Suprapubic skin (tissue), 4 donors: ENCODE data around the gene GRSF1. TPM values are rescaled to one million over a fixed set of nuclear protein-coding genes. Genes with fewer than 3 reads are reported as not detected.

Source experiments
- DNase-seq, 2 donors: peaks; one replicate each; pipeline ENCODE4 v3.0.0-alpha.2; 2019; ENCODE audit warnings: low spot score in 2 of 2
- H3K27ac ChIP-seq: fragments of 200-600 bp; sonication (generic); one replicate; pipeline ENCODE4 v1.5.1; 2019
- H3K27me3 ChIP-seq: fragments of 200-600 bp; sonication (generic); one replicate; pipeline ENCODE4 v1.5.1; 2019
- H3K36me3 ChIP-seq: fragments of 200-600 bp; sonication (generic); one replicate; pipeline ENCODE4 v1.5.1; 2019
- H3K4me1 ChIP-seq: fragments of 200-600 bp; sonication (generic); one replicate; pipeline ENCODE4 v1.5.1; 2019
- H3K4me3 ChIP-seq: fragments of 200-600 bp; sonication (generic); one replicate; pipeline ENCODE4 v1.5.1; 2019; ENCODE audit warnings: mild to moderate bottlenecking
- H3K9me3 ChIP-seq: fragments of 200-600 bp; sonication (generic); one replicate; pipeline ENCODE4 v1.5.1; 2019
- CTCF ChIP-seq, 2 donors: fragments of 200-600 bp in 1 of 2; fragments of 450-650 bp in 1 of 2; sonication (generic) in 1 of 2; IDR thresholded peaks; one replicate each; pipeline ENCODE4 v1.5.1; 2016 to 2019; ENCODE audit warnings: antibody characterized with exemption in 2 of 2, mild to moderate bottlenecking in 1 of 2, moderate library complexity in 1 of 2
- EP300 ChIP-seq: sonication (generic); formaldehyde crosslinking; IDR thresholded peaks from one replicate; pipeline ENCODE4 v1.6.1; 2017; ENCODE audit warnings: antibody characterized with exemption
- POLR2A ChIP-seq, 2 donors: fragments of 450-650 bp; IDR thresholded peaks; one replicate each; pipeline ENCODE4 v1.6.1; 2017; ENCODE audit warnings: antibody characterized with exemption in 2 of 2, mild to moderate bottlenecking in 2 of 2, moderate library complexity in 2 of 2
- POLR2AphosphoS5 ChIP-seq, 3 donors: sonication (generic); formaldehyde crosslinking; IDR thresholded peaks; one replicate each; pipeline ENCODE4 v1.6.1; 2017; ENCODE audit warnings: antibody characterized with exemption in 3 of 3
- WGBS: methylation state at CpG from one replicate; pipeline ENCODE4 v1.1.5; 2018; 5-methylcytosine and 5-hydroxymethylcytosine counted together
- total RNA-seq, 4 donors: library from RNA; depleted of rRNA; stranded (reverse); fragments of >200 nt; gene quantifications; one replicate each; pipeline ENCODE4 v1.1.0, GENCODE V29; 2016

The GRSF1 gene
- total RNA-seq, 4 donors from 2014 or later, result 37.5 to 54.2 (median 46.7) TPM

DNA sequence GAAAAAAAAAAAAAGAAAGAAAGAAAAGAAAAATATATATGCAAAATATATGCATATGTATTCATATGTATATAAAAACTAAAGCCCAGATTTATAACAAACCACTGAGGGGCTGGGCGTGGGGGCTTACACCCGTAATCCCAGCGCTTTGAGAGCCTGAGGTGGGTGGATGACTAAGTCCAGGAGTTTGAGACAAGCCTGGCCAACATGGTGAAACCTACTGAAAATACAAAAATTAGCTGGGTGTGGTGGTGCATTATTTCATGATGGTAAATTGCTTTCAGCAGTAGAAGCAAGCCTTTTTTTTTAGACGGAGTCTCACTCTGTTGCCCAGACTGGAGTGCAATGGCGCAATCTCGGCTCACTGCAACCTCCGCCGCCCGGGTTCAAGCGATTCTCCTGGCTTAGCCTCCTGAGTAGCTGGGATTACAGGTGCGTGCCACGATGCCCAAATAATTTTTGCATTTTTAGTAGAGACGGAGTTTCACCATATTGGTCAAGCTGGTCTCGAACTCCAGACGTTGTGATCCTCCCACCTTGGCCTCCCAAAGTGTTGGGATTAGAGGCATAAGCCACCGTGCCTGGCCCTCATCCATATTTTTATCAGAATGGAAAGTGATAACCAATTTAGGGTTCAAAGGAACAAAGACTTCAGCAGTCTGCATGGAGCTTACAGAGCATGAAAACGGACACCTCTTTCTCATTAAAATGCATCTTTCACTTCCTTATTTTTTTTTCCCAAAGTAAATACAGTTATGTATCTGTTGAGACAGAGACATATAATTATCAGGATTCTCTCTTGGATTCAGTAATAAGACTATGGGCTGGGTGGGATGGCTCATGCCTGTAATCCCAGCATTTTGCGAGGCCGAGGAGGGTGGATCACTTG, 34.8 kb upstream of the GRSF1 start:
- 89% methylated on average over 19 of the region's 19 CpGs for WGBS
- H3K4me3 ChIP-seq, result no peak overlapping the region
- H3K27ac ChIP-seq, result no peak overlapping the region
- TF ChIP-seq CTCF (IDR thresholded peaks at IDR 0.05), result no peak
- no peak for TF ChIP-seq POLR2A (IDR thresholded peaks at IDR 0.05)
- TF ChIP-seq POLR2AphosphoS5 (IDR thresholded peaks at IDR 0.05), result no peak
- no peak for TF ChIP-seq EP300
- H3K4me1 ChIP-seq, result no peaks in the 10 kb centered on the region
- no peak for DNase-seq
- no peaks in the 10 kb centered on the region for H3K9me3 ChIP-seq
- no peaks in the 10 kb centered on the region for H3K36me3 ChIP-seq
- no peaks in the 10 kb centered on the region for H3K27me3 ChIP-seq

DNA sequence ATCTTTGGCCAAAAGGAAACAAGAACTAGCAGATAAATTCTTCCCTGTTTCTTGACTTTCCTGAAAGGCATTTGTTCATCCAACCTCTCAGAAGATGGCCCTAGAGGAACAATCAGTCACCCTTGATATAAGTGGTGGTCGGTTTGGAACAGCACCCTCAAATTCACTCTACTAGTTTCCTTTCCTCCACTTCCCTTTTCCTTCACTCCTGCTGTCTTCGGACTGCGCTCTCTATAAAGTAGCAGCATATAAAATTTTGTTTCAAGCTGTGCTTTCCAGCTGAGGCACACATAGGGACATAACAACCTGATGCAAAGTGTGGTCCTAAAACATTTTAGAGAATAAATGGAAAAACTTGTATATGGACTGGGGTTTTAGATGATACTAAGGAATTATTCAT, 33.5 kb upstream of the GRSF1 start:
- H3K36me3 ChIP-seq, result no peaks in the 10 kb centered on the region
- no peaks in the 10 kb centered on the region for H3K4me1 ChIP-seq
- TF ChIP-seq POLR2AphosphoS5 (IDR thresholded peaks at IDR 0.05) (no peak), POLR2A (IDR thresholded peaks at IDR 0.05) (no peak), CTCF (IDR thresholded peaks at IDR 0.05) (no peak), EP300 (no peak)
- 91% methylated on average over 3 of the region's 3 CpGs for WGBS
- no peaks in the 10 kb centered on the region for H3K9me3 ChIP-seq
- no peak overlapping the region for H3K27ac ChIP-seq
- DNase-seq, result no peak
- no peak overlapping the region for H3K4me3 ChIP-seq
- H3K27me3 ChIP-seq, result no peaks in the 10 kb centered on the region

DNA sequence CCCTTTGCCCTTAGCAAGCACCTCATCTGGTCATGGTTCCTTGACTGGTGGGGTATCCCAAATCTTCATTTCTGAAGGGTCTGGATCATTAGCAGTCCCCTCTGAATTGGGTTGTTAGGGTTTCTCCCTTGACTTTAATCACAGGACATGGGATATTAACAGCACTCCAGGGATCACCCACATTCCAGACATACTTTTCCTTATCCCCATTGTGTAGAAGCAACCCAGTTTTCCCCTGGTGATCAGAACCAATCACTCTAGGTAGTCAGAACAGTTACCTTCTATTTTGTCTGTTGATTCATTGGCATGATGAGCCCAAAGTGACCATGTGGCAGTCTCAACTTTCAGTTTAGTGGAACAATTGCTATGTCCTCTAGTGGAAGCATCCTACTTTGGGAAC, 29.1 kb upstream of the GRSF1 start:
- no peak overlapping the region for H3K27ac ChIP-seq
- H3K27me3 ChIP-seq, result no peaks in the 10 kb centered on the region
- H3K4me1 ChIP-seq, result no peaks in the 10 kb centered on the region
- no peak overlapping the region for H3K4me3 ChIP-seq
- DNase-seq, result no peak
- H3K36me3 ChIP-seq, result no peaks in the 10 kb centered on the region
- no peak for TF ChIP-seq POLR2A (IDR thresholded peaks at IDR 0.05)
- TF ChIP-seq POLR2AphosphoS5 (IDR thresholded peaks at IDR 0.05), result no peak
- TF ChIP-seq CTCF (IDR thresholded peaks at IDR 0.05), result no peak
- no peak for TF ChIP-seq EP300
- H3K9me3 ChIP-seq, result no peaks in the 10 kb centered on the region

DNA sequence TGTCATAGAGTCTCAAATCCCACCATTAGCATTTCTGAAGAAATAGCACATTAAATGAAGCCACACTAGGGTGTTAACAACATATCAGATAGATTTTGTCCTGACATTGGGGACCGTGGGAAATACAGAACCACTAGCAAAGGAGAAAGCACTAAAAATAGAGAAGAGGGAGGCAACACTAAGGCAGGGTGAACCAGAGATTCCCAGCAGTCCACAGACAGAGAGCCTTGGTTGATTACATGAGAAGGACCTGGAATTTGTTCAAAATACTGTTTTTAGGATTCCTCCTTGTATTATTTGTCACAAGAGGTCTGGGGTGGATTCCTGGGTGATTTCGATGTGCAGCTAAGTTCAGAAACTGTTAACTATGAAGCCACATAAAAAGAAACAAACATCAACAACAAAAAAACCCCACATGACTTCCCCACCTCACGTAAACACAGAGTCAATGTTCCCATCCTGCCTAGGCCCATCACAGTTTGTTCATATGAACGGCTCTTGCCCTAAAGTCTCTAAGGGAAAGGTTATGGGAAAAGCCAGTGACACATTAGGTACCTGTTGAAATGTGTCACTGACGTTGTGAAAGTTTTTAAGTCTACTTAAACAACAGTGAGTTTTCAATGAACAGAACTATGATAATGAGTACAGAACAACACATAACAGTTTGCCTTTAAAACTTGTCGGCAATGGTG, 23.6 kb upstream of the GRSF1 start:
- Histone ChIP-seq H3K36me3 (no peaks in the 10 kb centered on the region), H3K27ac (no peak overlapping the region), H3K9me3 (no peaks in the 10 kb centered on the region), H3K4me1 (no peaks in the 10 kb centered on the region), H3K27me3 (no peaks in the 10 kb centered on the region), H3K4me3 (no peak overlapping the region)
- TF ChIP-seq EP300, result no peak
- TF ChIP-seq POLR2AphosphoS5 (IDR thresholded peaks at IDR 0.05), result no peak
- no peak for TF ChIP-seq CTCF (IDR thresholded peaks at IDR 0.05)
- TF ChIP-seq POLR2A (IDR thresholded peaks at IDR 0.05), result no peak
- DNase-seq, result no peak
- WGBS, result 55% methylated on average over 6 of the region's 6 CpGs

DNA sequence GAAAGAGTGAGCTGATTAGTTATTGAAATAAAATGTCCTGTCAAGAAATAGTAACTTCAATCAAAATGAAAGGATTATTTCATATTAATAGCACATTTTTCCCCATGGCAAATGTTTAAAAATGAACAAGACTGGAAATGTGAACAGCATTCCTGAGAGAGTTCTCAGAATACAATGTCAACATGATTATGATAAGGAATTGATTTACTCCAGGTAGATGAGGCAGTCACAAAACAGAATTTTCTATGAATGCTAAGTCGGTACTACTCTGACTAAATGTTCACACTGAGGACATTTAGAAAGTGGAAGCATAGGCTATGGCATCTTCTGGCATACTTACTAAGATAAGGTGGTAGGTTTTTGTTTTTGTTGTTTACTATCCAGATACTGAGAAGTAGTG, 19.4 kb upstream of the GRSF1 start:
- TF ChIP-seq POLR2A (IDR thresholded peaks at IDR 0.05), result no peak
- no peak for TF ChIP-seq POLR2AphosphoS5 (IDR thresholded peaks at IDR 0.05)
- no peak for TF ChIP-seq CTCF (IDR thresholded peaks at IDR 0.05)
- no peak for TF ChIP-seq EP300
- no peak overlapping the region for H3K27ac ChIP-seq
- WGBS, result 76% methylated on average over 1 of the region's 1 CpG
- H3K36me3 ChIP-seq, result no peaks in the 10 kb centered on the region
- no peaks in the 10 kb centered on the region for H3K27me3 ChIP-seq
- H3K4me3 ChIP-seq, result no peak overlapping the region
- H3K9me3 ChIP-seq, result no peaks in the 10 kb centered on the region
- H3K4me1 ChIP-seq, result no peaks in the 10 kb centered on the region
- DNase-seq, result no peak
